SK-N-SH treated with all-trans-retinoic acid at 6 μM for 48 hours (cell line): ENCODE results near the gene IFNA5.

ENCODE experiments used
- BACH2 ChIP-seq: fragments of 250-450 bp; sonication (Bioruptor Pico); IDR thresholded peaks from 2 replicates; pipeline ENCODE4 v1.9.0; 2021; ENCODE audit warnings: mild to moderate bottlenecking, borderline replicate concordance
- PATZ1 ChIP-seq: fragments of 250-450 bp; sonication (Bioruptor Pico); IDR thresholded peaks from 2 replicates; pipeline ENCODE4 v1.8.0; 2020; ENCODE audit warnings: mild to moderate bottlenecking, moderate library complexity, borderline replicate concordance
- TOX ChIP-seq: fragments of 250-450 bp; sonication (Bioruptor Pico); IDR thresholded peaks from 2 replicates; pipeline ENCODE4 v1.8.0; 2021; ENCODE audit warnings: mild to moderate bottlenecking, moderate library complexity, borderline replicate concordance
- TF ChIP-seq, protein P1 (sequence below): fragments of 250-450 bp; sonication (Bioruptor Pico); IDR thresholded peaks from 2 replicates; pipeline ENCODE4 v1.5.1; 2020; ENCODE audit warnings: low read depth, mild to moderate bottlenecking, moderate library complexity

DNA sequence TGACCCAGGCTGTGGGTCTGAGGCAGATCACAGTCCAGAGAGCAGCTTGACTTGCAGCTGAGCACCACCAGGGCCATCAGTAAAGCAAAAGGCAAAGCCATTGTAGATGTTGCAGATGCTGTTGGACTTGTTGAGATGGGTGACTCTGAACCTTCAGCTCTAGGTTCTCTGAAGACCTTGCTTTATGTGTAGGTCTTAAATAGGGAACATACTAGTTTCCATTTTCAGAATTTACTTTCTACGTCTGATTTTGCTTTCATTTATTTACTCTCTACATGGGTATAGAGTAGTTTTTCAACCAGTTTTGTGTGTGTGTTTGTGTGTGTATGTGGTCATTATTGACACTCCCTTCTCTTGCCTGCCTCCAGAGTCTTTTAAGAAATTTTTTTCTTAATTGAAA, 45.7 kb upstream of the IFNA5 start, which contains the start of gene IFNA6:
- TF ChIP-seq, protein P1, sequence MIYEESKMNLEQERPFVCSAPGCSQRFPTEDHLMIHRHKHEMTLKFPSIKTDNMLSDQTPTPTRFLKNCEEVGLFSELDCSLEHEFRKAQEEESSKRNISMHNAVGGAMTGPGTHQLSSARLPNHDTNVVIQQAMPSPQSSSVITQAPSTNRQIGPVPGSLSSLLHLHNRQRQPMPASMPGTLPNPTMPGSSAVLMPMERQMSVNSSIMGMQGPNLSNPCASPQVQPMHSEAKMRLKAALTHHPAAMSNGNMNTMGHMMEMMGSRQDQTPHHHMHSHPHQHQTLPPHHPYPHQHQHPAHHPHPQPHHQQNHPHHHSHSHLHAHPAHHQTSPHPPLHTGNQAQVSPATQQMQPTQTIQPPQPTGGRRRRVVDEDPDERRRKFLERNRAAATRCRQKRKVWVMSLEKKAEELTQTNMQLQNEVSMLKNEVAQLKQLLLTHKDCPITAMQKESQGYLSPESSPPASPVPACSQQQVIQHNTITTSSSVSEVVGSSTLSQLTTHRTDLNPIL, result no peak
- TF ChIP-seq TOX (CRISPR knock-in tag) (no peak), PATZ1 (no peak), BACH2 (CRISPR knock-in tag) (no peak)
